Natural killer cell (primary cell): ENCODE results near the gene ARHGAP44. TPM values are rescaled to one million over a fixed set of nuclear protein-coding genes. Genes with fewer than 3 reads are reported as not detected.

Experiments
- ATAC-seq, 3 donors: fragments of 150-1000 bp in 2 of 3; fragments of 200-7000 bp in 1 of 3; cut with Tn5 transposase; 1 replicate in 1 of 3; 2 replicates in 2 of 3; pipeline ENCODE4 v1.10.0; 2021; ENCODE audit warnings: mild to moderate bottlenecking in 2 of 3, moderate library complexity in 2 of 3
- DNase-seq, 2 donors: peaks; one replicate each; pipeline versions ENCODE4 v3.0.0 to v3.0.0-alpha.2; 2013 to 2021; ENCODE audit warnings: mixed read lengths in 1 of 2
- H3K27ac ChIP-seq: one replicate; pipeline ENCODE4 v1.5.1; 2013; ENCODE audit warnings: mild to moderate bottlenecking, low read length
- H3K27me3 ChIP-seq: one replicate; pipeline ENCODE4 v1.6.1; 2013; ENCODE audit warnings: low read length; ENCODE audit not compliant: control insufficient read depth, insufficient read depth
- H3K36me3 ChIP-seq: one replicate; pipeline ENCODE4 v1.6.1; 2013; ENCODE audit warnings: low read length; ENCODE audit not compliant: control insufficient read depth, insufficient read depth
- H3K4me1 ChIP-seq: one replicate; pipeline ENCODE4 v1.6.1; 2013; ENCODE audit warnings: low read length; ENCODE audit not compliant: control insufficient read depth, insufficient read depth
- H3K4me3 ChIP-seq: one replicate; pipeline ENCODE4 v1.5.1; 2013; ENCODE audit warnings: low read length
- H3K9me3 ChIP-seq: one replicate; pipeline ENCODE4 v1.6.1; 2013; ENCODE audit warnings: low read length; ENCODE audit not compliant: control insufficient read depth, insufficient read depth
- H3K27ac Mint-ChIP-seq, 2 donors: one replicate each; pipeline ENCODE4 v1.8.0; 2022; ENCODE audit warnings: mild to moderate bottlenecking in 2 of 2, mixed read lengths in 2 of 2, moderate library complexity in 1 of 2
- H3K27me3 Mint-ChIP-seq, 2 donors: one replicate each; pipeline ENCODE4 v1.8.0; 2022; ENCODE audit warnings: low read depth in 2 of 2, mixed read lengths in 2 of 2
- H3K36me3 Mint-ChIP-seq: one replicate; pipeline ENCODE4 v1.8.0; 2022; ENCODE audit warnings: mixed read lengths
- H3K4me1 Mint-ChIP-seq, 2 donors: one replicate each; pipeline ENCODE4 v1.8.0; 2022; ENCODE audit warnings: mixed read lengths in 2 of 2
- H3K4me3 Mint-ChIP-seq: one replicate; pipeline ENCODE4 v1.8.0; 2022; ENCODE audit warnings: mild to moderate bottlenecking, moderate library complexity, mixed read lengths
- H3K9me3 Mint-ChIP-seq, 2 donors: one replicate each; pipeline ENCODE4 v1.8.0; 2022; ENCODE audit warnings: mixed read lengths in 2 of 2
- WGBS: methylation state at CpG from one replicate; pipeline ENCODE4 v1.1.7; 2013; ENCODE audit warnings: missing lambda C conversion rate; ENCODE audit not compliant: insufficient coverage; 5-methylcytosine and 5-hydroxymethylcytosine counted together
- intact Hi-C: fragments of 100-400 bp; cut with micrococcal nuclease; formaldehyde crosslinking; loops from one replicate; pipeline ENCODE4 v1.14.2; 2022
- total RNA-seq, 4 donors: library from RNA; stranded (reverse); fragments of 120-200 nt in 1 of 4; gene quantifications; one replicate each; pipeline versions ENCODE4 v1.2.3 to v1.2.4, GENCODE V29; 2013 to 2022
- TF ChIP-seq, protein P1 (sequence below): fragments of 200-600 bp; IDR thresholded peaks from one replicate; pipeline ENCODE4 v1.8.0; 2022; ENCODE audit warnings: antibody characterized with exemption

ARHGAP44 gene
- total RNA-seq, 3 donors from 2014 or later (not counting 1 experiment from before 2014, with no cell fraction given) = not detected

- Mint-ChIP-seq H3K4me1 (no peaks in the 10 kb centered on the region), H3K27ac (peak overlapping the region in 1 of 2 donors; percentile 4), H3K4me3 (no peak overlapping the region), H3K9me3 (no peaks in the 10 kb centered on the region), H3K36me3 (peaks cover 14% of the 10 kb centered on the region), H3K27me3 (no peaks in the 10 kb centered on the region)
- DNase-seq = no peak
- no peak overlapping the region for H3K27ac ChIP-seq
- intact Hi-C loops = no loop called here
- H3K9me3 ChIP-seq = no peaks in the 10 kb centered on the region
- 97% methylated on average over 25 of the region's 25 CpGs for WGBS
- H3K4me1 ChIP-seq = no peaks in the 10 kb centered on the region
- no peaks in the 10 kb centered on the region for H3K27me3 ChIP-seq
- no peak overlapping the region for H3K4me3 ChIP-seq
- peaks cover 46% of the 10 kb centered on the region for H3K36me3 ChIP-seq
- TF ChIP-seq, protein P1, sequence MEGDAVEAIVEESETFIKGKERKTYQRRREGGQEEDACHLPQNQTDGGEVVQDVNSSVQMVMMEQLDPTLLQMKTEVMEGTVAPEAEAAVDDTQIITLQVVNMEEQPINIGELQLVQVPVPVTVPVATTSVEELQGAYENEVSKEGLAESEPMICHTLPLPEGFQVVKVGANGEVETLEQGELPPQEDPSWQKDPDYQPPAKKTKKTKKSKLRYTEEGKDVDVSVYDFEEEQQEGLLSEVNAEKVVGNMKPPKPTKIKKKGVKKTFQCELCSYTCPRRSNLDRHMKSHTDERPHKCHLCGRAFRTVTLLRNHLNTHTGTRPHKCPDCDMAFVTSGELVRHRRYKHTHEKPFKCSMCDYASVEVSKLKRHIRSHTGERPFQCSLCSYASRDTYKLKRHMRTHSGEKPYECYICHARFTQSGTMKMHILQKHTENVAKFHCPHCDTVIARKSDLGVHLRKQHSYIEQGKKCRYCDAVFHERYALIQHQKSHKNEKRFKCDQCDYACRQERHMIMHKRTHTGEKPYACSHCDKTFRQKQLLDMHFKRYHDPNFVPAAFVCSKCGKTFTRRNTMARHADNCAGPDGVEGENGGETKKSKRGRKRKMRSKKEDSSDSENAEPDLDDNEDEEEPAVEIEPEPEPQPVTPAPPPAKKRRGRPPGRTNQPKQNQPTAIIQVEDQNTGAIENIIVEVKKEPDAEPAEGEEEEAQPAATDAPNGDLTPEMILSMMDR = no peak
- ATAC-seq = no peak
These were observed 200.9 kb downstream of the ARHGAP44 start for GRCh38 chr17:12990041-12990808.

- H3K4me1 Mint-ChIP-seq = no peaks in the 10 kb centered on the region
- ATAC-seq (no peak), DNase-seq (no peak)
- TF ChIP-seq, protein P1 = no peak
- H3K9me3 ChIP-seq = no peaks in the 10 kb centered on the region
- no peak overlapping the region for H3K4me3 Mint-ChIP-seq
- H3K4me3 ChIP-seq = no peak overlapping the region
- no peaks in the 10 kb centered on the region for H3K27me3 Mint-ChIP-seq
- H3K27ac Mint-ChIP-seq = no peak overlapping the region
- H3K36me3 ChIP-seq = peaks cover 53% of the 10 kb centered on the region
- intact Hi-C loops = no loop called here
- no peak overlapping the region for H3K27ac ChIP-seq
- 97% methylated on average over 10 of the region's 12 CpGs for WGBS
- no peaks in the 10 kb centered on the region for H3K9me3 Mint-ChIP-seq
- peaks cover 14% of the 10 kb centered on the region for H3K36me3 Mint-ChIP-seq
- H3K4me1 ChIP-seq = no peaks in the 10 kb centered on the region
- no peaks in the 10 kb centered on the region for H3K27me3 ChIP-seq
These were observed 201.6 kb downstream of the ARHGAP44 start for GRCh38 chr17:12990926-12991325.

DNA sequence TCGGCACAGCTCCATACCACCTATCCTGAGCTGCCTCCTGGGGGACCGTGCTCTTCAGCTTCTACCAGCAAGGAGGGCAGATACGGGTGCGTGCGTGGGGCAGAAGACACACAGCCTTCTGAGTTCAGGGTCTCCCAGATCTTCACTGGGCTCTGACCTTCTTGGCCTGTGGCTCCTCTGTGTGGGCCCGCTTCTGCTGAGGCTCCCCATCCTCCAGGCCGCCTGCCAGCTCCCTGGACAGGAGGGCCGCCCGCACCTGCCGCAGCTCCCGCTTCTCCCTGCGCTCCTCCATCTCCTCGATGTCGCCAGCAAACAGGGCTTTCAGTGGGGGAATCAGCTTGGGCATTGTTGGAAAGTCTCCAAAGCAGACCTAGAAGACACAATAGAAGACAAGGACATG, 203.4 kb downstream of the ARHGAP44 start:
- H3K4me3 Mint-ChIP-seq = no peak overlapping the region
- Histone ChIP-seq H3K27me3 (no peaks in the 10 kb centered on the region), H3K27ac (no peak overlapping the region), H3K9me3 (no peaks in the 10 kb centered on the region), H3K4me3 (no peak overlapping the region), H3K36me3 (peaks cover 69% of the 10 kb centered on the region), H3K4me1 (no peaks in the 10 kb centered on the region)
- ATAC-seq = no peak
- H3K9me3 Mint-ChIP-seq = no peaks in the 10 kb centered on the region
- DNase-seq = no peak
- 98% methylated on average over 14 of the region's 14 CpGs for WGBS
- H3K27me3 Mint-ChIP-seq = no peaks in the 10 kb centered on the region
- H3K4me1 Mint-ChIP-seq = no peaks in the 10 kb centered on the region
- intact Hi-C loops = no loop called here
- H3K27ac Mint-ChIP-seq = peak overlapping the region in 1 of 2 donors; percentile 11
- TF ChIP-seq, protein P1 = no peak
- H3K36me3 Mint-ChIP-seq = peaks cover 18% of the 10 kb centered on the region

- Mint-ChIP-seq H3K27me3 (no peaks in the 10 kb centered on the region), H3K36me3 (peaks cover 21% of the 10 kb centered on the region), H3K4me1 (no peaks in the 10 kb centered on the region), H3K27ac (no peak overlapping the region), H3K9me3 (no peaks in the 10 kb centered on the region), H3K4me3 (no peak overlapping the region)
- TF ChIP-seq, protein P1 = no peak
- Histone ChIP-seq H3K9me3 (no peaks in the 10 kb centered on the region), H3K36me3 (peaks cover 78% of the 10 kb centered on the region), H3K4me1 (no peaks in the 10 kb centered on the region), H3K27ac (no peak overlapping the region), H3K27me3 (no peaks in the 10 kb centered on the region), H3K4me3 (no peak overlapping the region)
- no peak for DNase-seq
- no peak for ATAC-seq
- intact Hi-C loops = no loop called here
- 96% methylated on average over 14 of the region's 14 CpGs for WGBS
These were observed 204.3 kb downstream of the ARHGAP44 start for GRCh38 chr17:12993631-12994030.
